GM12891 (cell line): ENCODE data around the gene USP51.

Experiments
- POLR2A ChIP-seq: IDR thresholded peaks from 2 replicates; pipeline ENCODE4 v1.6.1; 2011; ENCODE audit warnings: low read depth, low read length, control low read depth
- POLR2AphosphoS5 ChIP-seq: IDR thresholded peaks from 2 replicates; pipeline ENCODE4 v1.6.1; 2011; ENCODE audit warnings: low read depth, low read length, control low read depth

GRCh38 chrX:55490121-55490520, 473 bp upstream of the USP51 start:
- no peak for TF ChIP-seq POLR2AphosphoS5
- no peak for TF ChIP-seq POLR2A
